Fibroblast of the aortic adventitia (primary cell): ENCODE data around the gene ABAT. TPM values are rescaled to one million over a fixed set of nuclear protein-coding genes. Genes with fewer than 3 reads are reported as not detected.

Experiments used
- DNase-seq: peaks from one replicate; pipeline ENCODE4 v3.0.0-alpha.2; 2010; ENCODE audit warnings: low read depth
- H3K4me3 ChIP-seq: 2 replicates; pipeline ENCODE4 v1.5.1; 2011; ENCODE audit warnings: low read depth, mild to moderate bottlenecking, control low read depth, low read length, moderate library complexity
- total RNA-seq: library from RNA; depleted of rRNA; stranded (reverse); fragments of >200 nt; gene quantifications from 2 replicates; pipeline ENCODE4 v1.2.3, GENCODE V29; 2012; ENCODE audit warnings: low replicate concordance
- TF ChIP-seq, protein P1 (sequence below): IDR thresholded peaks from 2 replicates; pipeline ENCODE4 v1.5.1; 2011; ENCODE audit warnings: mild to moderate bottlenecking, low read length, control low read depth, inconsistent platforms; ENCODE audit not compliant: insufficient read depth

ABAT gene
- total RNA-seq, 1 donor: 1.4 TPM

DNA sequence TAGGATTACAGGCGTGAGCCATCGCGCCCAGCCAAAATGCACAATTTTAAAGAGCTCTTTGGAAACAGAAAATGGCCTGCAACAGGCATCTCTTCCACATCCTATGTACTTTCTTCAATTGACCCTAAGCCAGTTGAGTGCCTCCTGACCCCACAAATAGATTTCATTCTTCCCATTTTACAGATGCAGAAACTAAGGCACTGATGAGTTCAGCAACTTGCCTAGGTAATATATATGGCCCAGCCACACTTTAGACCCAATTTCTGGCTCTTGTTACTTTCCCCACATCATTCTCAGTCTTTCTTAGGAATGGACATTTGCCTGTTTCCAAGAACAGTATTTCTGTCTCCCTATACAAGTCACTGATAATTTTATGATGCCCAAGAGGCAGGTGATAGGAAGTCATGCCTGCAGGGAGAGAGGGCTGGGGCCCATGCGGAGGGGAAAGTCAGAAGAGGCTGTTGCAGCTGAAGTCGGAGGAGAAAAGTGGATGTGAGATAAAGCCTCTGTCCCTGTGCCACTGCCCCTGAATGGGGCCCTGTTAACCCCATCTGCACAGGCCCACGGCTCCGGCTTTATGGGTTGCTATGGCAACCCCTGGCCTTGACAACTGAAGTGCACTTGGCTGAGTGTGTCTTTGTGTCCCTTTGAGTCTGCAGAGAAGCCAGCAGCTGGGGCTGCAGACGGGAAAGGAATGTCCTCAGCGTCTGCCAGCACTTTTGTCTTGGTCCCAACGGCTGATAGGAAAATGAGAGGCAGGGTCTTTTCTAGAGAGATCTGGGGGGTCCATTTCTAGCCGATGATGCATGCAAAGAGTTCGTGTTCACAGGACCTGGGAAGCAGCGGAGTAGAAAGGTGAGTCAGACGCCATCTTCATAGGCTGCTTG, 45.9 kb downstream of the ABAT start:
- TF ChIP-seq, protein P1, sequence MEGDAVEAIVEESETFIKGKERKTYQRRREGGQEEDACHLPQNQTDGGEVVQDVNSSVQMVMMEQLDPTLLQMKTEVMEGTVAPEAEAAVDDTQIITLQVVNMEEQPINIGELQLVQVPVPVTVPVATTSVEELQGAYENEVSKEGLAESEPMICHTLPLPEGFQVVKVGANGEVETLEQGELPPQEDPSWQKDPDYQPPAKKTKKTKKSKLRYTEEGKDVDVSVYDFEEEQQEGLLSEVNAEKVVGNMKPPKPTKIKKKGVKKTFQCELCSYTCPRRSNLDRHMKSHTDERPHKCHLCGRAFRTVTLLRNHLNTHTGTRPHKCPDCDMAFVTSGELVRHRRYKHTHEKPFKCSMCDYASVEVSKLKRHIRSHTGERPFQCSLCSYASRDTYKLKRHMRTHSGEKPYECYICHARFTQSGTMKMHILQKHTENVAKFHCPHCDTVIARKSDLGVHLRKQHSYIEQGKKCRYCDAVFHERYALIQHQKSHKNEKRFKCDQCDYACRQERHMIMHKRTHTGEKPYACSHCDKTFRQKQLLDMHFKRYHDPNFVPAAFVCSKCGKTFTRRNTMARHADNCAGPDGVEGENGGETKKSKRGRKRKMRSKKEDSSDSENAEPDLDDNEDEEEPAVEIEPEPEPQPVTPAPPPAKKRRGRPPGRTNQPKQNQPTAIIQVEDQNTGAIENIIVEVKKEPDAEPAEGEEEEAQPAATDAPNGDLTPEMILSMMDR: no peak
- DNase-seq: no peak
- no peak overlapping the region for H3K4me3 ChIP-seq

DNA sequence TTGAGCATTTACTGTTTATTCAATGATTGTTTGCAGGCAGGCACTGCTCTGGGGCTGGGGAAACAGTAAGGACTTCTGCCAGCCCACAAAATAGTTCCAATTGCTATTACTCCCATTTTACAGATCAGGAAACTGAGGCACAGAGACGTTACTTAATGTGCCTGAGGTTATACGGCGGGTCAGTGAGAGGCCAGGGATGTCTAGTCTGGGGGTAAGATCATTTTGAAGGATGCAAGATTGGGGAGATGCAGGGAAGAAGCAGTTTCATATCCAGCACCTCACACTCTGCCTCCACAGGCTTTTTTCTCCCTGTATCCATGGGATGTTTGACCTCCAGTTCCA, 46.5 kb downstream of the ABAT start:
- H3K4me3 ChIP-seq: no peak overlapping the region
- no peak for DNase-seq
- TF ChIP-seq, protein P1: no peak

DNA sequence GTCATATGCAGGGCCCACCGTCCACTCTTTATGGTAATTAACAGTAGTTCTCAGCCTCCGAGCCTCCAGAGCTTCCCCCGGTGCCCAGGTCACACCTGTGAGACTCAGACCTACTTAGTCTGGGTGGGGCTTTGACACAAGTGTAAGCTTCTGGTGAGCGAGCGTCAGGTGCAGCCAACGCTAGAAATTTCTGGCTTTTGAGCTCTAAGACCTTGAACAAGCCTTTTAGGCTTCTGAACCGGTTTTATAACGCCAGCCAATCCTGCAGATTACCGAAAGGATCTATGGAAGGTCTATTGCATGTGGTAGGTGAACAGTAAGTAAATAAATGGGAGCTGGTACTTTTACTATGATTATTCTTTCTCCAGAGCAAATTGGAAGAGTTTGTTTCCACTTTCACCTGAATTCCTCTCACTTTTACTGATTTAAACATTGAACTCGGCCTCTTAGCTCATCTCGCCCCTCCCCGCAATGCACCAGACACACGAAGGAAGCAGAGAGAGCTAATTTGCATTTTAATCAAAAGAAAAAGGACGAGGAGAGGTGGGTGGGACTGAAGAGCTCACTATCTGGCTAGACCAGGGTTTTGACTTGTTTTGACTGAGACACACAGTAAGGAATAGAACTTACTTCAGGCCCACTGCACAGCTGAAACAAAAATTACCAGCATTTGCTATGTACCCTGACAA, 47.1 kb downstream of the ABAT start:
- no peak for DNase-seq
- H3K4me3 ChIP-seq: no peak overlapping the region
- TF ChIP-seq, protein P1: no peak

DNA sequence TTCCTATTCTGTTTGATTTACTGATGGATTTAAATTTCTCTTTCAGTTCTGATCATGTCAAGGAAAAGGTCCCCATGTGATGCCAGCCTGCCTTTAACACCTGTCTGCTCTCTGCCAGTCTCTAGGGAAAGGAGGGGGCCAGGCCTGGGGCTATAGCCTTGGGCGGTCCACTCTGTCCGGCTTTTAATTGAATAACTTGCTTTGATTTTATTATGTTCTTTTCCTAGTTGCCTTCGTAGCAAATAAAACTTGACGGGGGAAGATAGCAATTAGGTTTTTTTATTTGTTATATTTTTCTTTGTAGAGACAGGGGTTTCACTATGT, 47.6 kb downstream of the ABAT start:
- DNase-seq: no peak
- TF ChIP-seq, protein P1: no peak

DNA sequence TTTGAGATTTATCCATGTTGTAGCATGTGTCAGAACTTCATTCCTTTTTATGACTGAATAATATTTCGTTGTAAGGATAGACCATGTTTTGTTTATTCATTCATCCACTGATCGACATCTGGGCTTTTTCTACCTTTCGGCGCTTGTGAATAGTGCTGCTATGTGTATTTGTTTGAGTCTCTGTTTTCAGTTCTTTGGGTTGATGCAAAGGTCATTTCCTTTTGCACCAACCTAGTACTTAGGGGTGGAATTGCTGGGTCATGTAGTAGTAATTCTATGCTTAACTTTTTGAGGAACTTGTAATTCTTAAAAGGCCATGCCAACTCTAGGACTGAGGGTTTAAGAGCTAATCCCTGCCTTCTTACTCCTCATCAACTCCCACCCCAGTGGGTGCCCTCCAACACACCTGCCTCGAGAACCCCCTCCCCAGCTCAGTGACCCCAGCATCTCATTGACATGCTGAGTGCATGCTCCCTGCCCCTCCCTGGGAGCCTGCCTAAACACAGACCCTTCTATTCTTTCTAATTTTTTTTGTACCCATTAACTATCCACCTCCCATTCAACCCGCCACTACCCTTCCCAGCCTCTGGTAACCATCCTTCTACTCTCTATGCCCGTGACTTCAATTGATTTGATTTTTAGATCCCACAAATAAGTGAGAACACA, 51.2 kb downstream of the ABAT start:
- TF ChIP-seq, protein P1: no peak
- no peak overlapping the region for H3K4me3 ChIP-seq
- DNase-seq: no peak

More for the DNA sequence above, 47.6 kb downstream of the ABAT start:
- H3K4me3 ChIP-seq: no peak overlapping the region

DNA sequence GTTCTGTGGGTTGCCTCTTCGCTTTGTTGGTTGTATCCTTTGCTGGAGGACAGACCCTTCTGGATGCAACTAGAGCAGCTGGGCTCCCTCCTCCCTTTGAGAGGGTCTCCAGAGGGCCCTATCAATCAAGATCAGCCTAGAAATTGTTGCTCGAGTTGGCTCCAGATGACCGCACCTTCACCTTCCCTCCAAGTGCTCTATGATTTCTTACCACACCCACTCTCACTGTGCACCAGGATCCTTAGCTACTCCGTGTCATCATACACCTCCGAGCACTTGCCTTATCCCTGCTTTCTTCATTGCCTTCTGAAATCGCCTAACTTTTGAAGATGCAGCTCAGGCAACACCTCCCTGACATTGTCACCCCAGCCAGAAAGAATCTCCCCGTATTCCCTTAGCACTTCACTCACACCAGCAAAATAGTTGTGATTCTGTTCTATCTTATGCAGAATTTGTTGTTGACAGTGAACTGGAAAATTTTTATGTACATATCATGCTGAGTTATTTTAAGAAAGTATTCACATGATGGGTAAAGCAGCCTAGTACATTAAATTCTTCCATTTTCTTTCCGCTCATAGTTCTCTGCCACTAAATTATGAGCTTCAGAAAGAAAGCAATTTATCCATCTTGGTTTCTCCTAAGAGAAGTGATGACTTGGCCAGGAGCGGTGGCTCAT, 52.9 kb downstream of the ABAT start:
- no peak overlapping the region for H3K4me3 ChIP-seq
- TF ChIP-seq, protein P1: no peak
- no peak for DNase-seq
